Ovary (tissue), 3 donors: ENCODE measurements around the gene INSL3.

Experiments
- CTCF ChIP-seq, 3 donors: fragments of 450-650 bp in 2 of 3; fragments of 200-600 bp in 1 of 3; IDR thresholded peaks; one replicate each; pipeline versions ENCODE4 v1.5.1 to v1.8.0; 2016 to 2022; ENCODE audit warnings: antibody characterized with exemption in 3 of 3, mild to moderate bottlenecking in 1 of 3
- EP300 ChIP-seq: sonication (generic); formaldehyde crosslinking; IDR thresholded peaks from one replicate; pipeline ENCODE4 v1.6.1; 2017; ENCODE audit warnings: antibody characterized with exemption
- POLR2A ChIP-seq: fragments of 450-650 bp; IDR thresholded peaks from one replicate; pipeline ENCODE4 v1.6.1; 2017; ENCODE audit warnings: antibody characterized with exemption, mild to moderate bottlenecking, moderate library complexity
- donor health status: DM: no; HTN: no; CAD: no.

GRCh38 chr19:17770613-17771012 lies 50.7 kb downstream of the INSL3 start:
- TF ChIP-seq POLR2A (no peak), CTCF (IDR thresholded peaks at IDR 0.05) (no peak), EP300 (no peak)
